Diencephalon (tissue), 1 donor: ENCODE results near the gene SRF. TPM values are rescaled to one million over a fixed set of nuclear protein-coding genes. Genes with fewer than 3 reads are reported as not detected.

Experiments
- total RNA-seq: library from RNA; depleted of rRNA; stranded (reverse); fragments of >200 nt; gene quantifications from one replicate; pipeline ENCODE4 v1.2.3, GENCODE V29; 2014

The SRF gene
- total RNA-seq: 11.3 TPM

GRCh38 chr6:43170931-43171706, at the start of gene SRF:
TSS of gene SRF (plus strand) at chr6:43171269. CDS start at chr6:43171657, 388 bp downstream.

GRCh38 chr6:43181942-43182860, 11.1 kb downstream of the SRF start, which contains the start of gene CUL9:
TSS of gene CUL9 (plus strand) at chr6:43182196. CDS start at chr6:43184311, 2,115 bp downstream.

GRCh38 chr6:43228951-43229802, 58.1 kb downstream of the SRF start, which contains the start of gene DNPH1:
TSS of gene DNPH1 (minus strand) at chr6:43229481. CDS start at chr6:43229456, 25 bp downstream.

Other genes with a start within 250 kb of the SRF start
- gene CNPY3, start 241.8 kb upstream of the SRF start, total RNA-seq: 26.3 TPM
- not detected for gene GNMT, start 210.5 kb upstream of the SRF start, total RNA-seq
- 19.8 TPM for gene PEX6, start 192.1 kb upstream of the SRF start, total RNA-seq
- 61.1 TPM for gene PPP2R5D, start 186.7 kb upstream of the SRF start, total RNA-seq
- gene MEA1, start 157.3 kb upstream of the SRF start, total RNA-seq: 37.6 TPM
- gene KLHDC3, start 157.0 kb upstream of the SRF start, total RNA-seq: 118 TPM
- gene RRP36, start 149.6 kb upstream of the SRF start, total RNA-seq: 56.5 TPM
- gene CUL7, start 117.4 kb upstream of the SRF start, total RNA-seq: 17.3 TPM
- gene MRPL2, start 111.8 kb upstream of the SRF start, total RNA-seq: 13.6 TPM
- 24.9 TPM for gene KLC4, start 111.6 kb upstream of the SRF start, total RNA-seq
- 34.8 TPM for gene PTK7, start 95.0 kb upstream of the SRF start, total RNA-seq
- 34.1 TPM for gene CUL9, start 10.9 kb downstream of the SRF start, total RNA-seq
- gene DNPH1, start 58.2 kb downstream of the SRF start, total RNA-seq: 26.1 TPM
- gene TTBK1, start 72.2 kb downstream of the SRF start, total RNA-seq: 16.8 TPM
- 0.23 TPM for gene SLC22A7, start 127.0 kb downstream of the SRF start, total RNA-seq
- 6.7 TPM for gene CRIP3, start 137.6 kb downstream of the SRF start, total RNA-seq
- 18.2 TPM for gene ZNF318, start 198.4 kb downstream of the SRF start, total RNA-seq